IMR-90 (cell line): ENCODE data around the gene SPRY1. TPM values are rescaled to one million over a fixed set of nuclear protein-coding genes. Genes with fewer than 3 reads are reported as not detected.
A peak's percentile ranks its signal among the peaks of the same experiment; 100 is the strongest.

Experiments used
- ATAC-seq: fragments of 200-7000 bp; cut with Tn5 transposase; 2 replicates; pipeline ENCODE4 v1.9.1; 2020; ENCODE audit warnings: low read depth, mild to moderate bottlenecking, moderate library complexity
- BruUV-seq: library from RNA; stranded (reverse); fragments of 400-500 nt; replicated peaks from 2 replicates; lab custom pipeline; 2021; lab: Mats Ljungman, UMichigan
- CTCF ChIA-PET: fragments of 300-600 bp; formaldehyde crosslinking; extraction: SDS; loops from one replicate; lab custom pipeline; 2021; ENCODE audit warnings: antibody characterized with exemption; lab: Yijun Ruan, JAX
- POLR2A ChIA-PET: fragments of 300-600 bp; sonication (Branson Sonifier 250); formaldehyde crosslinking; loops from one replicate; lab custom pipeline; 2022; ENCODE audit warnings: antibody characterized with exemption; ENCODE audit not compliant: unreplicated experiment; lab: Charles Lee
- DNase-seq: peaks from one replicate; pipeline ENCODE4 v3.0.0; 2013
- H2AFZ ChIP-seq: replicated peaks from 2 replicates; pipeline ENCODE3; 2013; ENCODE audit warnings: low read length, mild to moderate bottlenecking; ENCODE audit not compliant: poor library complexity
- H2AK5ac ChIP-seq: 2 replicates; pipeline ENCODE4 v1.6.1; 2013; ENCODE audit warnings: low read depth, low read length, inconsistent platforms
- H2AK9ac ChIP-seq: replicated peaks from 2 replicates; pipeline ENCODE3; 2013; ENCODE audit warnings: mild to moderate bottlenecking, low read depth, low read length, moderate library complexity; ENCODE audit not compliant: poor library complexity
- H2BK120ac ChIP-seq: 2 replicates; pipeline ENCODE4 v1.6.1; 2013; ENCODE audit warnings: low read depth, low read length, inconsistent platforms
- H2BK15ac ChIP-seq: 3 replicates; pipeline ENCODE4 v1.6.1; 2013; ENCODE audit warnings: low read depth, low read length, inconsistent platforms
- H2BK20ac ChIP-seq: 2 replicates; pipeline ENCODE4 v1.6.1; 2013; ENCODE audit warnings: low read depth, mild to moderate bottlenecking, inconsistent platforms, low read length, moderate library complexity
- H2BK5ac ChIP-seq: 2 replicates; pipeline ENCODE4 v1.6.1; 2013; ENCODE audit warnings: mild to moderate bottlenecking, low read depth, low read length, inconsistent platforms; ENCODE audit not compliant: poor library complexity, severe bottlenecking
- H3K14ac ChIP-seq: replicated peaks from 2 replicates; pipeline ENCODE4 v1.6.1; 2013; ENCODE audit warnings: low read depth, low read length, inconsistent platforms
- H3K18ac ChIP-seq: 2 replicates; pipeline ENCODE4 v1.6.1; 2013; ENCODE audit warnings: low read depth, low read length, control low read depth
- H3K23ac ChIP-seq: 2 replicates; pipeline ENCODE4 v1.6.1; 2013; ENCODE audit warnings: low read depth, low read length, inconsistent platforms
- H3K27ac ChIP-seq: 2 replicates; pipeline ENCODE4 v1.5.1; 2013; ENCODE audit warnings: mild to moderate bottlenecking, control low read depth, low read length; ENCODE audit not compliant: insufficient read depth
- H3K27me3 ChIP-seq: 2 replicates; pipeline ENCODE4 v1.6.1; 2013; ENCODE audit warnings: low read length; ENCODE audit not compliant: control insufficient read depth, insufficient read depth
- H3K36me3 ChIP-seq: 2 replicates; pipeline ENCODE4 v1.6.1; 2013; ENCODE audit warnings: low read length, mixed read lengths; ENCODE audit not compliant: control insufficient read depth, insufficient read depth
- H3K4ac ChIP-seq: 2 replicates; pipeline ENCODE4 v1.6.1; 2013; ENCODE audit warnings: low read depth, low read length, inconsistent platforms
- H3K4me1 ChIP-seq: 2 replicates; pipeline ENCODE4 v1.6.1; 2013; ENCODE audit warnings: low read length, mixed read lengths; ENCODE audit not compliant: control insufficient read depth, insufficient read depth
- H3K4me2 ChIP-seq: 2 replicates; pipeline ENCODE4 v1.6.1; 2013; ENCODE audit warnings: low read depth, mild to moderate bottlenecking, control low read depth, low read length, moderate library complexity
- H3K4me3 ChIP-seq: 2 replicates; pipeline ENCODE4 v1.5.1; 2013; ENCODE audit warnings: low read depth, mild to moderate bottlenecking, control low read depth, low read length, moderate library complexity; ENCODE audit not compliant: insufficient read depth
- H3K56ac ChIP-seq: 2 replicates; pipeline ENCODE4 v1.6.1; 2013; ENCODE audit warnings: low read length, inconsistent platforms; ENCODE audit not compliant: insufficient read depth; ENCODE audit errors: extremely low read depth
- H3K79me1 ChIP-seq, 2 experiments: 2 replicates each; pipeline ENCODE4 v1.6.1; 2013; ENCODE audit warnings: low read length in 2 of 2, inconsistent platforms in 1 of 2, low read depth in 1 of 2
- H3K9ac ChIP-seq: 2 replicates; pipeline ENCODE4 v1.6.1; 2013; ENCODE audit warnings: low read depth, low read length, control low read depth
- H3K9me1 ChIP-seq: 2 replicates; pipeline ENCODE4 v1.6.1; 2013; ENCODE audit warnings: low read length, inconsistent platforms; ENCODE audit not compliant: insufficient read depth
- H3K9me3 ChIP-seq: 2 replicates; pipeline ENCODE4 v1.6.1; 2013; ENCODE audit warnings: low read length; ENCODE audit not compliant: control insufficient read depth, insufficient read depth
- H4K20me1 ChIP-seq: 2 replicates; pipeline ENCODE4 v1.6.1; 2013; ENCODE audit warnings: low read length, inconsistent platforms; ENCODE audit not compliant: insufficient read depth
- H4K5ac ChIP-seq: 2 replicates; pipeline ENCODE4 v1.6.1; 2013; ENCODE audit warnings: mild to moderate bottlenecking, low read depth, low read length, control low read depth
- H4K8ac ChIP-seq, 2 experiments: 2 replicates each; pipeline ENCODE4 v1.6.1; 2013; ENCODE audit warnings: low read depth in 2 of 2, low read length in 2 of 2, control low read depth in 1 of 2, inconsistent platforms in 1 of 2
- H4K91ac ChIP-seq: 2 replicates; pipeline ENCODE4 v1.6.1; 2013; ENCODE audit warnings: low read depth, low read length, inconsistent platforms; ENCODE audit not compliant: insufficient read depth
- BHLHE40 ChIP-seq: fragments of 150-350 bp; IDR thresholded peaks from 2 replicates; pipeline ENCODE4 v1.6.1; 2016; ENCODE audit warnings: mild to moderate bottlenecking, low read depth, low read length
- CEBPB ChIP-seq: IDR thresholded peaks from 2 replicates; pipeline ENCODE4 v1.6.1; 2012; ENCODE audit warnings: low read depth, low read length, improper control_type of control experiment
- CHD1 ChIP-seq: IDR thresholded peaks from 2 replicates; pipeline ENCODE4 v1.6.1; 2012; ENCODE audit warnings: low read depth, low read length, improper control_type of control experiment
- CTCF ChIP-seq: conservative IDR thresholded peaks from 2 replicates; pipeline ENCODE4 v1.5.1; 2012; ENCODE audit warnings: mild to moderate bottlenecking, low read depth, low read length, improper control_type of control experiment
- ELK1 ChIP-seq: fragments of 150-350 bp; IDR thresholded peaks from 2 replicates; pipeline ENCODE4 v1.6.1; 2016; ENCODE audit warnings: low read depth, mild to moderate bottlenecking, low read length, moderate library complexity, borderline replicate concordance
- FOS ChIP-seq: fragments of 150-350 bp; IDR thresholded peaks from 2 replicates; pipeline ENCODE4 v1.6.1; 2016; ENCODE audit warnings: low read depth, low read length
- MAFK ChIP-seq: IDR thresholded peaks from 2 replicates; pipeline ENCODE4 v1.6.1; 2012; ENCODE audit warnings: low read depth, low read length, improper control_type of control experiment
- MAZ ChIP-seq: IDR thresholded peaks from 2 replicates; pipeline ENCODE4 v1.6.1; 2012; ENCODE audit warnings: low read depth, mild to moderate bottlenecking, low read length, improper control_type of control experiment, moderate library complexity, borderline replicate concordance
- MXI1 ChIP-seq: IDR thresholded peaks from 2 replicates; pipeline ENCODE4 v1.6.1; 2012; ENCODE audit warnings: low read depth, mild to moderate bottlenecking, low read length, moderate library complexity, borderline replicate concordance
- POLR2A ChIP-seq: IDR thresholded peaks from 2 replicates; pipeline ENCODE4 v1.6.1; 2012; ENCODE audit warnings: mild to moderate bottlenecking, low read depth, low read length
- RAD21 ChIP-seq: IDR thresholded peaks from 2 replicates; pipeline ENCODE4 v1.6.1; 2012; ENCODE audit warnings: low read length, improper control_type of control experiment
- RCOR1 ChIP-seq: IDR thresholded peaks from 2 replicates; pipeline ENCODE4 v1.6.1; 2012; ENCODE audit warnings: mild to moderate bottlenecking, low read length, improper control_type of control experiment; ENCODE audit not compliant: insufficient replicate concordance
- SMC3 ChIP-seq: fragments of 150-350 bp; IDR thresholded peaks from 2 replicates; pipeline ENCODE4 v1.6.1; 2016; ENCODE audit warnings: low read depth, mild to moderate bottlenecking, antibody characterized with exemption, low read length, moderate library complexity
- USF2 ChIP-seq: fragments of 150-350 bp; IDR thresholded peaks from 2 replicates; pipeline ENCODE4 v1.6.1; 2017; ENCODE audit warnings: mild to moderate bottlenecking, antibody characterized with exemption, low read length, low read depth
- WGBS, 2 experiments: methylation state at CpG; one replicate each; pipeline versions ENCODE4 v1.1.5 to v1.1.7; 2013; ENCODE audit warnings: missing lambda C conversion rate in 2 of 2; ENCODE audit not compliant: insufficient read length in 1 of 2; ENCODE audit errors: extremely low coverage in 2 of 2; 5-methylcytosine and 5-hydroxymethylcytosine counted together
- dilution Hi-C: fragments of 300-500 bp; cut with HindIII; formaldehyde crosslinking; loops from one replicate; pipeline ENCODE4 v1.14.3; 2018; ENCODE audit warnings: low sequenced_read_pairs; ENCODE audit not compliant: unreplicated experiment
- in situ Hi-C: fragments of 300-500 bp; cut with MboI; formaldehyde crosslinking; loops from 3 replicates; pipeline ENCODE4 v1.14.3; 2019; ENCODE audit warnings: low sequenced_read_pairs, inconsistent platforms, mixed read lengths
- intact Hi-C: fragments of 100-400 bp; cut with micrococcal nuclease; formaldehyde crosslinking; loops from 2 replicates; pipeline ENCODE4 v1.10.0; 2022
- polyA plus RNA-seq, 3 experiments: library from polyadenylated mRNA; depleted of rRNA; stranded (reverse); fragments of >200 nt; gene quantifications; 2 replicates each; pipeline ENCODE4 v1.2.3, GENCODE V29; 2012; ENCODE audit warnings: low replicate concordance in 1 of 3
- total RNA-seq: library from RNA; depleted of rRNA; stranded (reverse); fragments of >200 nt; gene quantifications from 2 replicates; pipeline ENCODE4 v1.2.3, GENCODE V29; 2012

The SPRY1 gene
- total and polyA plus RNA-seq, 2 of the 4 experiments (the other 2 are of a cell fraction), result 1.4 to 2.2 TPM

DNA sequence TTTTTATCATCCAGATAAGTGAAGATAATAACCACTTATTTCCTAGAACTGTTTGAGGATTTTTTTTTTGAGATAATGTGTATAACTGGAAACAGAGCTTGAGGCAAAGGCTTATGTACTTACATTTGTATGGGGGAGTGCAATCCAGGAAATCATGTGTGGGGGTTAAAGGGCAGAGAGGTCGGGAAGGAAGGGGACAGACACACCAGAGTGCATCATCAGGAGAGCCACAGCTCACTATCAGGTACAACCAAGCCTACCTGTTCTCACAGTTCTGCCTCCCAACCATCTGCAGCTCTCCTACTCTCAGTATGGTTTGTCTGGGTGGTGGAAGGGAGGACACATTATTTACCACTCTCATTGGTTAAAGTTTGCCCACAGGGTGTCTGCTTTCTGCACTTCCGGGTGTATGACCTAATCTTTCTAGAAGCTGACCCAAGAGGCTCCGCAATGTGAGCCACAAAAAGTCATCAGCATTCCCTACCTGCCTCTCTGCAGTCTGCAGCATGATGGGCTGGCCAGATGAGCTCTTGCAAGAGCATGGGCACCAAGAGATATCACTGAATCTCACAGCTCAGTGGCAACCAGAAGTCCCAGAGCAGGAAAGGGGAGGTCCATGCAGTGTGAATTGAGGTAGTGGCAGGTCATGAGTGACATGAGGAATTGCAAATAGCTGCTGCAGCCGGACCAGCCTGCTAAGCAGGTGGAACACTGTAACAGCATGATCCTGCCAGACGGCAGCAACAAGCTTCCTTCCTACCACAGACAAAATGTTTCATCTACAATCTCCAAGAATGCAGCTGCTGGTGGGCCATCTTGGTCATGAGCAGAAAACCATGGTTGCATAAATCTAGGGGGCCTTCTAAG, 36.9 kb upstream of the SPRY1 start:
- intact Hi-C loops, result no loop called here
- in situ Hi-C loops, result no loop called here
- H4K8ac ChIP-seq, result peak overlapping the region in 1 of 2 experiments; percentile 11; a peak in 1 of 4 replicates
- no peaks in the 10 kb centered on the region for H4K20me1 ChIP-seq
- H2BK120ac ChIP-seq, result peak overlapping the region; percentile 38
- H2AK5ac ChIP-seq, result peak overlapping the region; percentile 93
- H2BK15ac ChIP-seq, result peak overlapping the region; percentile 70; the same call in 2 of the 3 replicates
- no TSS peak for BruUV-seq
- ATAC-seq, result no peak
- H2AFZ ChIP-seq, result peak overlapping the region; percentile 63
- H2BK5ac ChIP-seq, result no peak overlapping the region
- POLR2A ChIA-PET, result no interaction called here
- H2BK20ac ChIP-seq, result peak overlapping the region; percentile 86
- H3K79me1 ChIP-seq, result no peaks in the 10 kb centered on the region; a peak in 1 of 4 replicates
- H4K91ac ChIP-seq, result peak overlapping the region; percentile 74
- H4K5ac ChIP-seq, result 0 out of 2 replicates have a peak overlapping the region, but pooled peaks have one; percentile 28
- H3K9me1 ChIP-seq, result peaks cover 18% of the 10 kb centered on the region
- H3K14ac ChIP-seq, result peak overlapping the region; percentile 10
- H3K23ac ChIP-seq, result 0 out of 2 replicates have a peak overlapping the region, but pooled peaks have one; percentile 16
- H3K27me3 ChIP-seq, result no peaks in the 10 kb centered on the region
- WGBS, 2 experiments, result 100% methylated on average over 1 of the region's 5 CpGs; no CpG with 5 or more reads in 1 of the 2 experiments
- CTCF ChIA-PET, result interaction anchor here (0.7 kb wide), 1 partner anchor 14 kb away, joined by 3 read pairs; no protein-coding TSS in a partner anchor
- H3K56ac ChIP-seq, result no peak overlapping the region
- DNase-seq, result no peak
- H3K18ac ChIP-seq, result peak overlapping the region; percentile 14; the same call in 1 of the 2 replicates
- dilution Hi-C loops, result no loop called here
- H3K4me1 ChIP-seq, result peaks cover 5% of the 10 kb centered on the region
- peaks cover 3% of the 10 kb centered on the region; the same call in 1 of the 2 replicates for H3K9me3 ChIP-seq
- H3K4ac ChIP-seq, result peak overlapping the region; percentile 76
- no peaks in the 10 kb centered on the region for H3K36me3 ChIP-seq
- no peak overlapping the region for H3K4me3 ChIP-seq
- no peak overlapping the region for H2AK9ac ChIP-seq
- no peak overlapping the region for H3K9ac ChIP-seq
- H3K27ac ChIP-seq, result no peak overlapping the region
- no peak overlapping the region for H3K4me2 ChIP-seq
- TF ChIP-seq ELK1 (no peak), CTCF (no peak), CHD1 (no peak), BHLHE40 (no peak), FOS (no peak), RCOR1 (no peak), POLR2A (no peak), CEBPB (no peak), SMC3 (no peak), USF2 (no peak), MXI1 (no peak), MAZ (no peak), RAD21 (no peak), MAFK (no peak)
